Endometrial microvascular endothelial cells (primary cell): Measurements from ENCODE around the gene OR4F15. TPM values are rescaled to one million over a fixed set of nuclear protein-coding genes. Genes with fewer than 3 reads are reported as not detected.

Experiments
- total RNA-seq: library from RNA; depleted of rRNA; stranded (reverse); fragments of >200 nt; gene quantifications from one replicate; pipeline ENCODE4 v1.2.3, GENCODE V29; 2015; ENCODE audit errors: inconsistent ontology term

The OR4F15 gene
- total RNA-seq, 1 donor from 2014 or later = not detected

Other genes with a start within 250 kb of the OR4F15 start
- gene TM2D3, start 159.8 kb upstream of the OR4F15 start, total RNA-seq = 36.9 TPM
- gene TARS3, start 87.7 kb upstream of the OR4F15 start, total RNA-seq = 6.2 TPM
- gene OR4F6, start 8.7 kb upstream of the OR4F15 start, total RNA-seq = not detected